Measurements from ENCODE around the gene VPS51. TPM values are rescaled to one million over a fixed set of nuclear protein-coding genes. Genes with fewer than 3 reads are reported as not detected.
"Not testable (repeated sequence)": the region's sequence is repeated elsewhere in the genome, so short reads cannot be mapped to it uniquely, and the experiment has no call there.

The VPS51 gene
- total and polyA plus RNA-seq, 9 of the 15 experiments (the other 6 are each of a cell fraction or from before 2014, with no cell fraction given): 1.8 to 143 (median 46.8) TPM

DNA sequence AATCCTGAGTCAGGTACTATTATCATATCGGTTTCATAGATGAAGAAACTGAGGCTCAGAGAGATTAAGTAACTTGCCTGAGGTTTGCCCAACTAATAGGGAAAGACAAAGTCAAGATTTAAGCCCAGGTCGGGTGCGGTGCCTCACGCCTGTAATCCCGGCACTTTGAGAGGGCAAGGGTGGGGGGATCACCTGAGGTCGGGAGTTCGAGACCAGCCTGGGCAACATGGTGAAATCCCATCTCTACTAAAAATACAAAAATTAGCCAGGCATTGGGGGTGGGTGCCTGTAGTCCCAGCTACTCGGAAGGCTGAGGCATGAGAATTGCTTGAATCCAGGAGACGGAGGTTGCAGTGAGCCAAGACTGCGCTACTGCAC is 54.1 kb downstream of the VPS51 start:
- H4K20me1 ChIP-seq (replicated peaks; ENCODE audit: control insufficient read depth, insufficient read depth, low read length); H3K9me1 ChIP-seq (ENCODE audit: control insufficient read depth, insufficient read depth, low read length); H3K36me3 ChIP-seq (ENCODE audit: control insufficient read depth, insufficient read depth, low read length); in situ Hi-C loops (cut with MboI); FAIRE-seq; BruUV-seq (replicated peaks); H3K27me3 ChIP-seq (ENCODE audit: control insufficient read depth in 2 of 2, insufficient read depth in 2 of 2, low read length in 2 of 2); ATAC-seq; CTCF ChIA-PET (ENCODE audit: low intra/inter-chr PET ratio); H3K4me3 ChIP-seq; intact Hi-C loops (cut with micrococcal nuclease); DNase-seq (ENCODE audit: extremely low read depth in 1 of 4, low spot score in 3 of 4); H3K79me2 ChIP-seq (ENCODE audit: control insufficient read depth, insufficient read depth, low read length); H3K9me3 ChIP-seq (replicated peaks; ENCODE audit: control insufficient read depth, insufficient read depth, low read depth, low read length): not testable (repeated sequence)
- H3K4me1 ChIP-seq (replicated peaks in 1 of 2; ENCODE audit: control insufficient read depth in 2 of 2, insufficient read depth in 2 of 2, low read length in 2 of 2): peaks cover 20 to 26% of the 10 kb centered on the region in 2 experiments
- POLR2A ChIA-PET: interaction anchor here (7.6 kb wide), 1 partner anchor 15 kb away, joined by 75 read pairs; the partner anchor contains the start of gene SYVN1
- H3K27ac ChIP-seq (ENCODE audit: extremely low read depth, low read depth, low read length): peak overlapping the region; percentile 82; the same call in 2 of the 3 replicates
- H3K9ac ChIP-seq (ENCODE audit: insufficient read depth in 1 of 2, low read depth in 2 of 2, low read length in 2 of 2): peak overlapping the region; percentile 8 to 48; a peak in 2 of 4 replicates
- peak overlapping the region; percentile 68 for H3K4me2 ChIP-seq (ENCODE audit: insufficient read depth, low read length)
- WGBS (ENCODE audit: insufficient coverage, low coverage, missing lambda C conversion rate): 64% methylated on average over 8 of the region's 10 CpGs
- peak overlapping the region; percentile 96 for H2AFZ ChIP-seq (ENCODE audit: low read depth, low read length)

GRCh38 chr11:65150509-65151299 is 54.7 kb downstream of the VPS51 start:
- peak; percentile 98 for ATAC-seq
- 12% methylated on average over 12 of the region's 12 CpGs for WGBS (ENCODE audit: insufficient coverage, low coverage, missing lambda C conversion rate)
- in situ Hi-C loops (cut with MboI): no loop called here
- TF ChIP-seq FOXO4 (CRISPR knock-in tag; IDR thresholded peaks at IDR 0.05) (no peak), ETS2 (tag; IDR thresholded peaks at IDR 0.05; ENCODE audit: borderline replicate concordance, poor library complexity, severe bottlenecking) (no peak), TAF15 (IDR thresholded peaks at IDR 0.05; ENCODE audit: low read depth, low read length) (no peak), RB1 (IDR thresholded peaks at IDR 0.05; ENCODE audit: low read depth) (0 out of 2 replicates have a peak, but pooled peaks have one; percentile 28), ZNF57 (CRISPR knock-in tag; IDR thresholded peaks at IDR 0.05) (no peak), NR4A1 (CRISPR knock-in tag; IDR thresholded peaks at IDR 0.05) (no peak), NR4A1 (tag; IDR thresholded peaks at IDR 0.05) (no peak), ZNF699 (CRISPR knock-in tag; IDR thresholded peaks at IDR 0.05; ENCODE audit: insufficient replicate concordance) (no peak), BCL6 (CRISPR knock-in tag; IDR thresholded peaks at IDR 0.05) (no peak), VEZF1 (CRISPR knock-in tag; IDR thresholded peaks at IDR 0.05) (peak; percentile 43)
- TF ChIP-seq, protein P1, sequence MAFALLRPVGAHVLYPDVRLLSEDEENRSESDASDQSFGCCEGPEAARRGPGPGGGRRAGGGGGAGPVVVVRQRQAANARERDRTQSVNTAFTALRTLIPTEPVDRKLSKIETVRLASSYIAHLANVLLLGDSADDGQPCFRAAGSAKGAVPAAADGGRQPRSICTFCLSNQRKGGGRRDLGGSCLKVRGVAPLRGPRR (CRISPR knock-in tag; IDR thresholded peaks at IDR 0.05): no peak

More at GRCh38 chr11:65150509-65151299, 54.7 kb downstream of the VPS51 start:
- FAIRE-seq: peak; percentile 94
- intact Hi-C loops (cut with micrococcal nuclease): no loop called here
- Histone ChIP-seq H3K4me3 (no peak overlapping the region), H3K9me1 (ENCODE audit: control insufficient read depth, insufficient read depth, low read length) (no peaks in the 10 kb centered on the region), H3K9me3 (replicated peaks; ENCODE audit: control insufficient read depth, insufficient read depth, low read depth, low read length) (no peaks in the 10 kb centered on the region; the same call in 1 of the 2 replicates), H3K4me2 (ENCODE audit: insufficient read depth, low read length) (peak overlapping the region; percentile 68), H3K9ac (ENCODE audit: insufficient read depth in 1 of 2, low read depth in 2 of 2, low read length in 2 of 2) (peak overlapping the region; percentile 48 to 89), H3K27ac (ENCODE audit: extremely low read depth, low read depth, low read length) (peak overlapping the region; percentile 82), H2AFZ (ENCODE audit: low read depth, low read length) (peak overlapping the region; percentile 96), H4K20me1 (replicated peaks; ENCODE audit: control insufficient read depth, insufficient read depth, low read length) (no peaks in the 10 kb centered on the region), H3K27me3 (ENCODE audit: control insufficient read depth in 2 of 2, insufficient read depth in 2 of 2, low read length in 2 of 2) (no peaks in the 10 kb centered on the region), H3K79me2 (ENCODE audit: control insufficient read depth, insufficient read depth, low read length) (no peaks in the 10 kb centered on the region), H3K4me1 (replicated peaks in 1 of 2; ENCODE audit: control insufficient read depth in 2 of 2, insufficient read depth in 2 of 2, low read length in 2 of 2) (peaks cover 20 to 26% of the 10 kb centered on the region in 2 experiments), H3K36me3 (ENCODE audit: control insufficient read depth, insufficient read depth, low read length) (no peaks in the 10 kb centered on the region)
- no TSS peak for BruUV-seq (replicated peaks)
- POLR2A ChIA-PET: interaction anchor here (0.8 to 7.6 kb wide), 5 partner anchors 16 to 23 kb away, joined by 3 to 75 read pairs (median 4); partner anchors contain the start of genes SPDYC and SYVN1
- CTCF ChIA-PET (ENCODE audit: low intra/inter-chr PET ratio): no interaction called here
- peak; percentile 63 to 91 (median 76) for DNase-seq (ENCODE audit: extremely low read depth in 1 of 4, low spot score in 3 of 4)

Data from K562 (cell line).